Stimulated activated CD4-positive, alpha-beta T cell treated with anti-CD3 and anti-CD28 coated beads, Interleukin-2, amount 100 ng/mL, for 48 hours (primary cell): ENCODE results near the gene METRN.

Experiments
- DNase-seq, 2 donors: peaks; one replicate each; pipeline ENCODE4 v3.0.0-alpha.2; 2020

Gene METRN

GRCh38 chr16:711084-711483 is 3.8 kb upstream of the METRN start:
- DNase-seq = no peak

GRCh38 chr16:711548-712320 is 3.2 kb upstream of the METRN start:
- DNase-seq = peak; percentile 79 to 86

GRCh38 chr16:712740-713250 is 2.1 kb upstream of the METRN start:
- DNase-seq = peak; percentile 61 to 63

- DNase-seq = no peak
These were observed 839 bp upstream of the METRN start for GRCh38 chr16:714079-714478.

GRCh38 chr16:715477-716199 is 720 bp downstream of the METRN start:
- DNase-seq = no peak

- DNase-seq = no peak
These were observed 1.3 kb downstream of the METRN start for GRCh38 chr16:716200-716568.

GRCh38 chr16:716768-717325 is 1.9 kb downstream of the METRN start:
- DNase-seq = no peak

GRCh38 chr16:717450-718245 is 2.7 kb downstream of the METRN start:
- no peak for DNase-seq

- DNase-seq = no peak
These were observed 3.5 kb downstream of the METRN start for GRCh38 chr16:718389-718788.

GRCh38 chr16:718922-719321 is 4.0 kb downstream of the METRN start:
- no peak for DNase-seq

- DNase-seq = no peak
These were observed 5.0 kb downstream of the METRN start for GRCh38 chr16:719815-720446.

GRCh38 chr16:720447-720989 is 5.6 kb downstream of the METRN start:
- DNase-seq = peak; percentile 42 to 49

GRCh38 chr16:720990-721764 is 6.3 kb downstream of the METRN start, which contains the start of gene ANTKMT:
Gene ANTKMT, plus strand, starts transcription at chr16:721146. Its CDS starts 129 bp downstream, at chr16:721275.
- peak; percentile 63 to 69 for DNase-seq

- no peak for DNase-seq
These were observed 7.0 kb downstream of the METRN start for GRCh38 chr16:721765-722540.

- DNase-seq = no peak
These were observed 8.1 kb downstream of the METRN start for GRCh38 chr16:722835-723633.

GRCh38 chr16:723695-724094 is 8.8 kb downstream of the METRN start:
- DNase-seq = no peak

GRCh38 chr16:724188-725040 is 9.5 kb downstream of the METRN start:
- DNase-seq = no peak

- DNase-seq = no peak
These were observed 10.1 kb downstream of the METRN start for GRCh38 chr16:725041-725376.
